PC-3 (cell line): ENCODE results near the gene CSF2. TPM values are rescaled to one million over a fixed set of nuclear protein-coding genes. Genes with fewer than 3 reads are reported as not detected.

Experiments used
- ATAC-seq: fragments of 200-7000 bp; cut with Tn5 transposase; 2 replicates; pipeline ENCODE4 v1.9.1; 2020; ENCODE audit warnings: mild to moderate bottlenecking, moderate library complexity
- BruUV-seq: library from RNA; stranded (reverse); fragments of 400-500 nt; replicated peaks from 2 replicates; lab custom pipeline; 2021; lab: Mats Ljungman, UMichigan
- CTCF ChIA-PET: fragments of 300-600 bp; sonication (Branson Sonifier 250); formaldehyde crosslinking; loops from one replicate; lab custom pipeline; 2022; ENCODE audit warnings: antibody characterized with exemption; lab: Charles Lee
- POLR2A ChIA-PET: fragments of 300-600 bp; sonication (Branson Sonifier 250); formaldehyde crosslinking; loops from one replicate; lab custom pipeline; 2022; ENCODE audit warnings: antibody characterized with exemption; ENCODE audit not compliant: unreplicated experiment; lab: Charles Lee
- DNase-seq: peaks from one replicate; pipeline ENCODE4 v3.0.0-alpha.2; 2015
- H2AFZ ChIP-seq: fragments of 300-600 bp; sonication (generic); 2 replicates; pipeline ENCODE4 v1.6.0; 2016; ENCODE audit warnings: antibody characterized with exemption, low read length
- H3F3A ChIP-seq: fragments of 300-600 bp; sonication (generic); one replicate; pipeline ENCODE4 v1.6.0; 2017; ENCODE audit warnings: antibody characterized with exemption, low read length, control low read depth, mild to moderate bottlenecking; ENCODE audit not compliant: unreplicated experiment
- H3K27ac ChIP-seq: fragments of 300-600 bp; sonication (generic); 2 replicates; pipeline ENCODE4 v1.5.1; 2016; ENCODE audit warnings: mild to moderate bottlenecking, low read length
- H3K27me3 ChIP-seq: fragments of 300-600 bp; sonication (generic); 2 replicates; pipeline ENCODE4 v1.6.1; 2016; ENCODE audit warnings: low read length, mixed read lengths
- H3K36me3 ChIP-seq: fragments of 300-600 bp; sonication (generic); 2 replicates; pipeline ENCODE4 v1.6.1; 2016; ENCODE audit warnings: low read depth, mixed run types, low read length, mixed read lengths
- H3K4me1 ChIP-seq: fragments of 300-600 bp; sonication (generic); 2 replicates; pipeline ENCODE4 v1.5.1; 2016; ENCODE audit warnings: low read length; ENCODE audit not compliant: insufficient read depth
- H3K4me2 ChIP-seq: fragments of 300-600 bp; sonication (generic); 2 replicates; pipeline ENCODE4 v1.6.0; 2016; ENCODE audit warnings: low read length
- H3K4me3 ChIP-seq: fragments of 300-600 bp; sonication (generic); 2 replicates; pipeline ENCODE4 v1.5.1; 2016; ENCODE audit warnings: mild to moderate bottlenecking, low read length, mixed read lengths
- H3K79me2 ChIP-seq: fragments of 300-600 bp; sonication (generic); 2 replicates; pipeline ENCODE4 v1.6.1; 2017; ENCODE audit warnings: low read length, mixed read lengths
- H3K9ac ChIP-seq: fragments of 300-600 bp; sonication (generic); 2 replicates; pipeline ENCODE4 v1.6.0; 2016; ENCODE audit warnings: mild to moderate bottlenecking, low read length
- H3K9me2 ChIP-seq: fragments of 300-600 bp; sonication (generic); replicated peaks from 2 replicates; pipeline ENCODE4 v1.6.1; 2016; ENCODE audit warnings: mixed run types, low read length, mixed read lengths
- H3K9me3 ChIP-seq: fragments of 300-600 bp; sonication (generic); 2 replicates; pipeline ENCODE4 v1.6.1; 2016; ENCODE audit warnings: low read length, mixed read lengths
- H4K20me1 ChIP-seq: fragments of 300-600 bp; sonication (generic); 2 replicates; pipeline ENCODE4 v1.6.1; 2016; ENCODE audit warnings: low read length, mixed read lengths
- EZH2 ChIP-seq: fragments of 300-600 bp; sonication (generic); IDR thresholded peaks from one replicate; pipeline ENCODE4 v1.6.1; 2017; ENCODE audit warnings: antibody characterized with exemption, mild to moderate bottlenecking, low read length; ENCODE audit not compliant: unreplicated experiment
- EZH2phosphoT487 ChIP-seq: fragments of 300-600 bp; sonication (generic); IDR thresholded peaks from 2 replicates; pipeline ENCODE4 v1.6.1; 2018; ENCODE audit warnings: mild to moderate bottlenecking, antibody characterized with exemption, low read length, borderline replicate concordance
- intact Hi-C: fragments of 100-400 bp; cut with micrococcal nuclease; formaldehyde crosslinking; loops from 2 replicates; pipeline ENCODE4 v1.9.0; 2023
- total RNA-seq: library from RNA; depleted of rRNA; stranded (reverse); fragments of >200 nt; gene quantifications from 2 replicates; pipeline ENCODE4 v1.2.3, GENCODE V29; 2014
- TF ChIP-seq, protein P1 (sequence below): fragments of 300-600 bp; sonication (generic); conservative IDR thresholded peaks from 2 replicates; pipeline ENCODE4 v1.5.1; 2017; ENCODE audit warnings: antibody characterized with exemption, low read depth, mild to moderate bottlenecking, low read length

The CSF2 gene
- total RNA-seq, 1 experiment from 2014 or later, result 93.6 TPM

DNA sequence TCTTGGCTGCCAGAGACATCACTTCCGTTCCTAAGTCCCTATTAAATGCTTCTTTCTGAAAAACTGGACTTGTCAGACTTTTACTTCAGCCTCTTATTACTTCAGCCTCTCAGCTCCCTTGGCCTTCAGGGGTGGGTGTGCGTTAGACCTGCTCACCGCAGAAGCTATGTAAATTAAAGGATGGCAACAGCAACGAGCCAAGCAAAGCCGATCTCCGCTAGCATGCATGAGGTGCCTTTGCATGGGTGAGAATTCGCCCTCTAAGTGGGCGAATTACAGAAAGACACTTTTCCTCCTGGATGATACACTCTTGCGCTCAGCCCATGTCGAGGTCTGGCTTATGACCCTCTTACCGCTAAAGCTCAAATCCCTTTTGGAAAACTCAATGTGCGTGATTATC is 24.0 kb upstream of the CSF2 start:
- Histone ChIP-seq H3K4me1 (no peaks in the 10 kb centered on the region), H3F3A (no peaks in the 10 kb centered on the region), H2AFZ (no peak overlapping the region), H3K4me2 (no peak overlapping the region), H3K27me3 (no peaks in the 10 kb centered on the region), H3K9ac (no peak overlapping the region), H3K27ac (no peak overlapping the region), H3K9me3 (no peaks in the 10 kb centered on the region), H3K4me3 (no peak overlapping the region), H4K20me1 (no peaks in the 10 kb centered on the region), H3K9me2 (no peaks in the 10 kb centered on the region), H3K36me3 (no peaks in the 10 kb centered on the region), H3K79me2 (no peaks in the 10 kb centered on the region)
- BruUV-seq, result no TSS peak
- DNase-seq, result no peak
- ChIA-PET CTCF (no interaction called here), POLR2A (no interaction called here)
- ATAC-seq, result no peak
- TF ChIP-seq EZH2 (no peak), EZH2phosphoT487 (no peak)
- TF ChIP-seq, protein P1, sequence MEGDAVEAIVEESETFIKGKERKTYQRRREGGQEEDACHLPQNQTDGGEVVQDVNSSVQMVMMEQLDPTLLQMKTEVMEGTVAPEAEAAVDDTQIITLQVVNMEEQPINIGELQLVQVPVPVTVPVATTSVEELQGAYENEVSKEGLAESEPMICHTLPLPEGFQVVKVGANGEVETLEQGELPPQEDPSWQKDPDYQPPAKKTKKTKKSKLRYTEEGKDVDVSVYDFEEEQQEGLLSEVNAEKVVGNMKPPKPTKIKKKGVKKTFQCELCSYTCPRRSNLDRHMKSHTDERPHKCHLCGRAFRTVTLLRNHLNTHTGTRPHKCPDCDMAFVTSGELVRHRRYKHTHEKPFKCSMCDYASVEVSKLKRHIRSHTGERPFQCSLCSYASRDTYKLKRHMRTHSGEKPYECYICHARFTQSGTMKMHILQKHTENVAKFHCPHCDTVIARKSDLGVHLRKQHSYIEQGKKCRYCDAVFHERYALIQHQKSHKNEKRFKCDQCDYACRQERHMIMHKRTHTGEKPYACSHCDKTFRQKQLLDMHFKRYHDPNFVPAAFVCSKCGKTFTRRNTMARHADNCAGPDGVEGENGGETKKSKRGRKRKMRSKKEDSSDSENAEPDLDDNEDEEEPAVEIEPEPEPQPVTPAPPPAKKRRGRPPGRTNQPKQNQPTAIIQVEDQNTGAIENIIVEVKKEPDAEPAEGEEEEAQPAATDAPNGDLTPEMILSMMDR, result no peak
- intact Hi-C loops, result no loop called here

DNA sequence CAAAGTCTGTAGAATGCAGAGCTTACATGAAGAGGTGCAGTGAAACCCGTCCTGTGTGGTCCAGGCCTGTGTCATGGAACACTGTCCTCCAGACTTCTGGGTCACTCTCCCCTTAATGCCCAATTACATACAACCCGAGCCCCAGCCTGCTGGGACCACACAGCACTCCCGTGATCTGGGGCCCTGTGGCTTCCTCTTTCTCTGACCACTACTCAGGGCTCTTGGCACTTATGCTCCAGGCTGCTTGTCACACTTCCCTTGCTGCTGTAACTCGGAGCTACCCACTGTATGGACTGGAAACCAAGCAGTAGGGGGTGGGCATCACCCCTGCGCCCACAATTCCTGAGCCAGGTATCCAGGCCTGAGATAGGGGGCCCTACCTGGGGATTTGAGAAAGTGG is 23.5 kb upstream of the CSF2 start:
- no peaks in the 10 kb centered on the region for H4K20me1 ChIP-seq
- no peak overlapping the region for H3K27ac ChIP-seq
- no peak for ATAC-seq
- no peaks in the 10 kb centered on the region for H3K9me2 ChIP-seq
- no peak for TF ChIP-seq EZH2phosphoT487
- no peak for TF ChIP-seq EZH2
- TF ChIP-seq, protein P1, result no peak
- no peaks in the 10 kb centered on the region for H3K79me2 ChIP-seq
- DNase-seq, result no peak
- no peak overlapping the region for H3K4me3 ChIP-seq
- no peak overlapping the region for H2AFZ ChIP-seq
- no peaks in the 10 kb centered on the region for H3F3A ChIP-seq
- no peaks in the 10 kb centered on the region for H3K4me1 ChIP-seq
- H3K9ac ChIP-seq, result no peak overlapping the region
- intact Hi-C loops, result no loop called here
- no peaks in the 10 kb centered on the region for H3K36me3 ChIP-seq
- H3K9me3 ChIP-seq, result no peaks in the 10 kb centered on the region
- no peak overlapping the region for H3K4me2 ChIP-seq
- ChIA-PET POLR2A (no interaction called here), CTCF (no interaction called here)
- H3K27me3 ChIP-seq, result no peaks in the 10 kb centered on the region
- BruUV-seq, result no TSS peak

DNA sequence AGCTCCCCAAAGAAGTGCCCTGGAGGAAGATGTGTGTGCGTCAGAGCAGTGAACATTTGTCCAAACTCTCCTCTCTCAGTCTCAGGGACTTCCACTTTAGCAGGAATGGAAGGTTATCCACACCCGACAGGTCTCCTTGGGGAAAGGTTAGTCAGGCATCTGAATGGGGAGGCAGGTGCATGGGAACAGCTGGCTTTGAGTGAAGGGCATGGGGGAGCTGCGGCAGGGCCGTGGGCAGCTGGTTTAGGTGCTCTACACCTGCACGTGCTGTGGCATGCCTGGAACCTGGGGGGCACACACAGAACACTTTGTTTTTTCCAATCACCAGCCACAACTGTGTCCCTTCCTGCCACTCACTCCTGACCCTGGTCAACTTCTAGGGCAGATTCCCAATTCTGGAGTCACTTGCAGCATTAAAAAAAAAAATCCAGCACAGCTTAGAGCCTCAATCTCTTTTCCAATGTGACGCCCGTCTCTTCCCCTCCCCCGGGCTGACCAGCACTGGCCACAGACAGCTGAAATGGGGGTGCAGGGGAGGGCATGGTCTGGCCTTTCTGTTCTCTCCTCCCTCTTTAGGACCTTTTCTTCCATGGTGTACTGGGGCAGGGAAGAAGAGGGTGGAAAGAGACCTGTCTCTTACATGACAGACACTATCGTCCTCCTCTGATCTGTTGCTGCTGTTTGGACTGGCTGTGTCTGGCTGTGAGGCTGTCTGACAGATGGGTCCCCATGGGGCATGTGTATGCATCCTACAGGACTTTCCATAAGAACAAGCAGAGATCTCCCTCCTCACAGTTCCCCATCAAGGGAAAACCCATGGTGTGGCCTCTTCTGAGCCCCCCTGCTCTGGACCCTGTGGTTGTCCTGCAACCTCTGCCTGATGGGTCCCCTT is 22.7 kb upstream of the CSF2 start:
- CTCF ChIA-PET, result no interaction called here
- intact Hi-C loops, result no loop called here
- H3K4me1 ChIP-seq, result no peaks in the 10 kb centered on the region

More for the DNA sequence above, 22.7 kb upstream of the CSF2 start:
- Histone ChIP-seq H3F3A (no peaks in the 10 kb centered on the region), H2AFZ (no peak overlapping the region), H3K4me2 (no peak overlapping the region), H3K9me3 (no peaks in the 10 kb centered on the region), H3K36me3 (no peaks in the 10 kb centered on the region), H3K27ac (no peak overlapping the region), H3K9ac (no peak overlapping the region), H3K79me2 (no peaks in the 10 kb centered on the region), H4K20me1 (no peaks in the 10 kb centered on the region), H3K9me2 (no peaks in the 10 kb centered on the region), H3K4me3 (no peak overlapping the region), H3K27me3 (no peaks in the 10 kb centered on the region)
- DNase-seq (no peak), ATAC-seq (no peak)
- BruUV-seq, result no TSS peak
- TF ChIP-seq, protein P1, result no peak
- TF ChIP-seq EZH2phosphoT487 (no peak), EZH2 (no peak)
- POLR2A ChIA-PET, result no interaction called here
